HG02642 (cell line): ENCODE data around the gene PTBP3.

Experiments used
- ATAC-seq: cut with Tn5 transposase; IDR thresholded peaks from one replicate; pipeline ENCODE4 v1.9.1; 2021; ENCODE audit warnings: mild to moderate bottlenecking; ENCODE audit not compliant: unreplicated experiment, poor library complexity

PTBP3 gene

DNA sequence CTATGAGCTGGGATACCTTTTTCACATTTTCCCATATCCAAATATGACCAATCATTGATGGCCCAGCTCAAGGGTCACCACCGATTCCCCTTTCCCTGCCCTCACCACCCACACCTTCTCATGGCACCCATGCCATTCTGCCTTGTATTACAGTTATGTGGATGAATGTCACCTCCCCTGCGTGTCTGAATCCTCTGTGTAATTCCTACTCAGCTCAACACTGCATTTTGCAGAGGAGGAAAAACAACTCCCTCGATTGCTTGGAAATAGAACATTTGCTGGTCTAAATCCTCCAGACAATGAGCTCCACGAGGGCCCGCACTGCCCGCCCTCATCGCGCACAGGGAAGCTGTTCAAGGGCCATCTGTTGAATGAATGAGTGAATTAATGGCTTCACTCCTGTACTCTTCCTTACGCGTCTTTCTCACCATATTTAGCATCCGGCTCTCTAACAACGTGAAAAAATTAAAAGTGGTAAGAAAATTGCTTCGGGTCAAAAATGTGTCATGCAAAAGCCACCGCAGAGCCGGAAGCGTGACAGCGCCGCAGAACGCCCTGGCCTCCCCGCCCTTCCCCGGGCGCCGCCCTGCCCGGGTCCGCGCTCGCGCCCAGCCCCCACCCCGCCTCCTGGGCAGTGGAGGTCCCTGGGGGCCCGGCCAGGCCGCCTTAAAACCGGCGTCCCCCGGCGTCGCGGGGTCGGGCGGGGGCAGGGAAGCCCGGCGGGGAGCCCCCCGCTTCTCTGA lies 159.0 kb downstream of the PTBP3 start:
- peak; percentile 87 for ATAC-seq

DNA sequence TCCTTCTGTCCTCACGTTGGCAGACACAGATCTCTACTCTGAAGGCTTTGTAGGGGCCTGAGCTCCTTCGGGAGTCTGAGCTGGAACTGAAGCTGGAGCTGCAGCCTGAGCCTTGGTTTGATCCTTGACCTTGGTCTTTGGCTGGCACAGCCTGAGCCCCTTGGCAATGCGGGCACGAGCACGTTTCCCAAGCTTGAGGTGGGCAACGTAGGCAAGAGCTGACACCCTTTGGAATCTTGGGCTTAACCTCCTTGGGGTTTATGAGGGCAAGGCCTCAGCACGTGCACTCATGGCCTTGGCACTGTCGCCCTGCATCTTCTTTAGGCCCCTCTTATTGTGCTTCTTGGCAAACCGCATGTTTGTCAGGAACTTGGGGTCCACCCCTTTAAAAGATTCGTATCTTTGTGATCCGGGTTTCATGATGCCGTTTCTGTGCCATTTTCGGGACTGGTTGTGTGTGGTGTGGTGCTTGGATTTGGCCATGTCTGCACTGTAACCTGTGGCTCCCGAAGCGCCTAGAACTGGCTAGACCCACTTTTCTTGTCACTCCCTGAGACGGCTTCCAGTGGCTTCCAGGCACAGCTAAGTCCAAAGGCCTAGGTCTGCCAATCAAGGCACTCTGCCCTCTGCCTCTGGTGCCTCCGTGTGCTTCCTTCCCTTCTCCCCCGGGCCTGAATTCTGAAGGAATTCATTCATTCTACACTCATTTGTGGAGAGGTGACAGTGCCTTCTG lies 159.8 kb downstream of the PTBP3 start:
- no peak for ATAC-seq

DNA sequence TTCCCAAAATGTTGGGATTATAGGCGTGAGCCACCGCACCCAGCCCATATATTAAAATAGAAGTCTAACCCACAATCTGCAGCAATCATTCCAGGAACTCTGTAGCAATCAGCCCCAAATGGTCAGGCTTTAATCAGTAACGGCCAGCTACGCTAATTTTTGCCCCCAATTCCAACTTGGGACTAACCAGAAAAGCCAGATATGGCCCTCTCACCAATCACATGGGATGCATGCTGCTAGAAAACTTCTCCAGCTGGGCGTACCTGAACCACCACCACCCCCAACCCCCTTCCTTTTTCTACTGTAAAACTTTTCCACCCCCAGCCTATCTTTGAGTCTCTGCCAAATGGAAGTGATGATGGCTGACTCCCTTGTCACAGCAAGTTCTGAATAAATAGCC lies 162.5 kb downstream of the PTBP3 start:
- ATAC-seq = no peak

DNA sequence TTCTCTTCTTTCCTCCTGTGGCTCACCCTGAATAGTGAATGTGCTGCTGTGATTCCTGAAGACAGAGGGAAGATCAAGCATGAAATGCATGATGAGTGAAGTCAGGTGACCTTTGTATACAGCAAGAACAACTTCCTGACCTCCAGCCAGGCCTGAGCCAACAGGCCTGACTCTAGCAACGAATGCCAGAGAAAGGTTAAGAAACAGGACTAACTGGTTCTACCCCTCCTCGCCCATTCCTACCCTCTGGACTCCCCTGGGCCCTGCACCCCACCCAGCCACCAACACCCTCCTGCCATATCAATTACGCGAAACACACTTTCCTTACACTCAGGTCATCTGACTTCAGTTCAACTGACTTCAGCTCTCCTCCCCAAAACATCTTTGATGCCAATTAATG lies 163.2 kb downstream of the PTBP3 start:
- no peak for ATAC-seq

DNA sequence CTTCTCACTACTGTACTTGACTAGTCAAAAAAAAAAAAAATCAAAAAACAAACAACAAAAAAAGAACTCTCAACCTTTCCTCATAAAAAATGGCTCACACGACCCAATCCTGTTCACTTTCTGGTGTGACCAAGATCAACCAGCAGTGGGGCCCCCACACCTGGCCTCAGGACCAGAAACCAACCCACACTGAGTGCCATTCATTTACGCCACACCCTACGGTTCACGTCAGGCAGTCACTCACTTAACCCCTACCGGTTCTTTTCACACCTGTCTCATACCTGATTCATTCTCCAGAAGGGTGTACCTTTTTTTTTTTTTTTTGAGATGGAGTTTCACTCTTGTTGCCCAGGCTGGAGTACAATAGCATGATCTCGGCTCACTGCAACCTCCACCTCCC lies 164.1 kb downstream of the PTBP3 start:
- no peak for ATAC-seq

DNA sequence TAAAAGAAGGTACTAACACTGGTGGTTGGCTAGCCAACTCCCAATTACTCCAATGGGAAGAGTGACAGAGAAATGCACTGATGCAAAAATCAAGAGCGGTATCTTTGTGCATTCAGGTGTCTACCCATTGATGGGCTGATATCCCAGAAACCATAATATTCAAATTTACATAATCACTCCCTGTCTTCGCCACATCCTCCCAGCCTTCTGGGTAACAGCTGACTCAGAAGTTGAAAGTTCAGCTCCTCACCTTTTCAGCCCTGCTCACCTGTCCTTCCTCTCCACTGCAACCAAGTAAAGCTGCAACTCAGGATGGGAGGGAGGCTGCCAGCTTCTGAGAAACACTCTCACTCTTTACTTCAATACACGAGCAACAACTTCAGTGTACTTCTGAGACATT lies 165.2 kb downstream of the PTBP3 start:
- ATAC-seq = no peak
